GM19043 (cell line): Measurements from ENCODE around the gene LRMDA.

Experiments
- ATAC-seq: cut with Tn5 transposase; IDR thresholded peaks from one replicate; pipeline ENCODE4 v1.9.1; 2021; ENCODE audit warnings: low read depth; ENCODE audit not compliant: unreplicated experiment

The LRMDA gene

GRCh38 chr10:75959209-75959608 lies 527.8 kb downstream of the LRMDA start:
- ATAC-seq: no peak

GRCh38 chr10:75959912-75960311 lies 528.5 kb downstream of the LRMDA start:
- no peak for ATAC-seq

GRCh38 chr10:75962395-75963061 lies 531.1 kb downstream of the LRMDA start:
- ATAC-seq: no peak

GRCh38 chr10:75967491-75967890 lies 536.1 kb downstream of the LRMDA start:
- ATAC-seq: no peak

GRCh38 chr10:75969031-75969430 lies 537.6 kb downstream of the LRMDA start:
- ATAC-seq: no peak

- ATAC-seq: no peak
Observed at GRCh38 chr10:75971402-75972211, 540.2 kb downstream of the LRMDA start.

- ATAC-seq: no peak
Observed at GRCh38 chr10:75972491-75973276, 541.3 kb downstream of the LRMDA start.

- ATAC-seq: no peak
Observed at GRCh38 chr10:75974080-75974479, 542.7 kb downstream of the LRMDA start.

GRCh38 chr10:75976681-75977080 lies 545.3 kb downstream of the LRMDA start:
- ATAC-seq: no peak

GRCh38 chr10:75977139-75977538 lies 545.7 kb downstream of the LRMDA start:
- ATAC-seq: no peak

GRCh38 chr10:75978213-75978612 lies 546.8 kb downstream of the LRMDA start:
- no peak for ATAC-seq

GRCh38 chr10:75980419-75981002 lies 549.1 kb downstream of the LRMDA start:
- no peak for ATAC-seq

GRCh38 chr10:75982611-75983369 lies 551.4 kb downstream of the LRMDA start:
- ATAC-seq: no peak

- ATAC-seq: no peak
Observed at GRCh38 chr10:75984067-75984466, 552.6 kb downstream of the LRMDA start.

- no peak for ATAC-seq
Observed at GRCh38 chr10:75987616-75988015, 556.2 kb downstream of the LRMDA start.

GRCh38 chr10:75994357-75995040 lies 563.1 kb downstream of the LRMDA start:
- ATAC-seq: no peak

- ATAC-seq: no peak
Observed at GRCh38 chr10:75995041-75995430, 563.6 kb downstream of the LRMDA start.

- ATAC-seq: no peak
Observed at GRCh38 chr10:75995720-75996119, 564.3 kb downstream of the LRMDA start.

GRCh38 chr10:75999001-75999400 lies 567.6 kb downstream of the LRMDA start:
- ATAC-seq: no peak
